K562 (cell line): ENCODE measurements around the gene MAZ. TPM values are rescaled to one million over a fixed set of nuclear protein-coding genes. Genes with fewer than 3 reads are reported as not detected.

Source experiments
- ZNF316 ChIP-seq: fragments of 450-650 bp; IDR thresholded peaks from 2 replicates; pipeline ENCODE4 v1.6.1; 2016
- polyA plus RNA-seq, 8 experiments: library from polyadenylated mRNA; depleted of rRNA in 4 of 8; stranded (reverse) in 5 of 8; unstranded in 3 of 8; fragments of >200 nt; fragmentation: Nextera tagmentation in 2 of 8; fragmentation: Illumina TruSeq in 1 of 8; extraction: Ambion mirVana in 2 of 8; extraction: Trizol in 1 of 8; gene quantifications; 2 replicates each; pipeline versions ENCODE4 v1.2.1 to v1.2.3, GENCODE V29; 2011 to 2014; ENCODE audit warnings: inconsistent platforms in 1 of 8, missing spikeins in 1 of 8
- total RNA-seq, 7 experiments: library from RNA; depleted of rRNA in 6 of 7; stranded (reverse); fragments of >200 nt in 6 of 7; fragmentation: Illumina TruSeq in 2 of 7; extraction: Trizol in 2 of 7; gene quantifications; 2 replicates each; pipeline versions ENCODE4 v1.2.1 to v1.2.3, GENCODE V29; 2011 to 2021; ENCODE audit warnings: low replicate concordance in 1 of 7
- TF ChIP-seq, protein P1 (sequence below): fragments of 450-650 bp; IDR thresholded peaks from 2 replicates; pipeline ENCODE4 v1.6.1; 2016; ENCODE audit warnings: mild to moderate bottlenecking, moderate library complexity

MAZ gene
- total and polyA plus RNA-seq, 9 of the 15 experiments (the other 6 are each of a cell fraction or from before 2014, with no cell fraction given): 45.4 to 532 (median 250) TPM

- TF ChIP-seq, protein P1, sequence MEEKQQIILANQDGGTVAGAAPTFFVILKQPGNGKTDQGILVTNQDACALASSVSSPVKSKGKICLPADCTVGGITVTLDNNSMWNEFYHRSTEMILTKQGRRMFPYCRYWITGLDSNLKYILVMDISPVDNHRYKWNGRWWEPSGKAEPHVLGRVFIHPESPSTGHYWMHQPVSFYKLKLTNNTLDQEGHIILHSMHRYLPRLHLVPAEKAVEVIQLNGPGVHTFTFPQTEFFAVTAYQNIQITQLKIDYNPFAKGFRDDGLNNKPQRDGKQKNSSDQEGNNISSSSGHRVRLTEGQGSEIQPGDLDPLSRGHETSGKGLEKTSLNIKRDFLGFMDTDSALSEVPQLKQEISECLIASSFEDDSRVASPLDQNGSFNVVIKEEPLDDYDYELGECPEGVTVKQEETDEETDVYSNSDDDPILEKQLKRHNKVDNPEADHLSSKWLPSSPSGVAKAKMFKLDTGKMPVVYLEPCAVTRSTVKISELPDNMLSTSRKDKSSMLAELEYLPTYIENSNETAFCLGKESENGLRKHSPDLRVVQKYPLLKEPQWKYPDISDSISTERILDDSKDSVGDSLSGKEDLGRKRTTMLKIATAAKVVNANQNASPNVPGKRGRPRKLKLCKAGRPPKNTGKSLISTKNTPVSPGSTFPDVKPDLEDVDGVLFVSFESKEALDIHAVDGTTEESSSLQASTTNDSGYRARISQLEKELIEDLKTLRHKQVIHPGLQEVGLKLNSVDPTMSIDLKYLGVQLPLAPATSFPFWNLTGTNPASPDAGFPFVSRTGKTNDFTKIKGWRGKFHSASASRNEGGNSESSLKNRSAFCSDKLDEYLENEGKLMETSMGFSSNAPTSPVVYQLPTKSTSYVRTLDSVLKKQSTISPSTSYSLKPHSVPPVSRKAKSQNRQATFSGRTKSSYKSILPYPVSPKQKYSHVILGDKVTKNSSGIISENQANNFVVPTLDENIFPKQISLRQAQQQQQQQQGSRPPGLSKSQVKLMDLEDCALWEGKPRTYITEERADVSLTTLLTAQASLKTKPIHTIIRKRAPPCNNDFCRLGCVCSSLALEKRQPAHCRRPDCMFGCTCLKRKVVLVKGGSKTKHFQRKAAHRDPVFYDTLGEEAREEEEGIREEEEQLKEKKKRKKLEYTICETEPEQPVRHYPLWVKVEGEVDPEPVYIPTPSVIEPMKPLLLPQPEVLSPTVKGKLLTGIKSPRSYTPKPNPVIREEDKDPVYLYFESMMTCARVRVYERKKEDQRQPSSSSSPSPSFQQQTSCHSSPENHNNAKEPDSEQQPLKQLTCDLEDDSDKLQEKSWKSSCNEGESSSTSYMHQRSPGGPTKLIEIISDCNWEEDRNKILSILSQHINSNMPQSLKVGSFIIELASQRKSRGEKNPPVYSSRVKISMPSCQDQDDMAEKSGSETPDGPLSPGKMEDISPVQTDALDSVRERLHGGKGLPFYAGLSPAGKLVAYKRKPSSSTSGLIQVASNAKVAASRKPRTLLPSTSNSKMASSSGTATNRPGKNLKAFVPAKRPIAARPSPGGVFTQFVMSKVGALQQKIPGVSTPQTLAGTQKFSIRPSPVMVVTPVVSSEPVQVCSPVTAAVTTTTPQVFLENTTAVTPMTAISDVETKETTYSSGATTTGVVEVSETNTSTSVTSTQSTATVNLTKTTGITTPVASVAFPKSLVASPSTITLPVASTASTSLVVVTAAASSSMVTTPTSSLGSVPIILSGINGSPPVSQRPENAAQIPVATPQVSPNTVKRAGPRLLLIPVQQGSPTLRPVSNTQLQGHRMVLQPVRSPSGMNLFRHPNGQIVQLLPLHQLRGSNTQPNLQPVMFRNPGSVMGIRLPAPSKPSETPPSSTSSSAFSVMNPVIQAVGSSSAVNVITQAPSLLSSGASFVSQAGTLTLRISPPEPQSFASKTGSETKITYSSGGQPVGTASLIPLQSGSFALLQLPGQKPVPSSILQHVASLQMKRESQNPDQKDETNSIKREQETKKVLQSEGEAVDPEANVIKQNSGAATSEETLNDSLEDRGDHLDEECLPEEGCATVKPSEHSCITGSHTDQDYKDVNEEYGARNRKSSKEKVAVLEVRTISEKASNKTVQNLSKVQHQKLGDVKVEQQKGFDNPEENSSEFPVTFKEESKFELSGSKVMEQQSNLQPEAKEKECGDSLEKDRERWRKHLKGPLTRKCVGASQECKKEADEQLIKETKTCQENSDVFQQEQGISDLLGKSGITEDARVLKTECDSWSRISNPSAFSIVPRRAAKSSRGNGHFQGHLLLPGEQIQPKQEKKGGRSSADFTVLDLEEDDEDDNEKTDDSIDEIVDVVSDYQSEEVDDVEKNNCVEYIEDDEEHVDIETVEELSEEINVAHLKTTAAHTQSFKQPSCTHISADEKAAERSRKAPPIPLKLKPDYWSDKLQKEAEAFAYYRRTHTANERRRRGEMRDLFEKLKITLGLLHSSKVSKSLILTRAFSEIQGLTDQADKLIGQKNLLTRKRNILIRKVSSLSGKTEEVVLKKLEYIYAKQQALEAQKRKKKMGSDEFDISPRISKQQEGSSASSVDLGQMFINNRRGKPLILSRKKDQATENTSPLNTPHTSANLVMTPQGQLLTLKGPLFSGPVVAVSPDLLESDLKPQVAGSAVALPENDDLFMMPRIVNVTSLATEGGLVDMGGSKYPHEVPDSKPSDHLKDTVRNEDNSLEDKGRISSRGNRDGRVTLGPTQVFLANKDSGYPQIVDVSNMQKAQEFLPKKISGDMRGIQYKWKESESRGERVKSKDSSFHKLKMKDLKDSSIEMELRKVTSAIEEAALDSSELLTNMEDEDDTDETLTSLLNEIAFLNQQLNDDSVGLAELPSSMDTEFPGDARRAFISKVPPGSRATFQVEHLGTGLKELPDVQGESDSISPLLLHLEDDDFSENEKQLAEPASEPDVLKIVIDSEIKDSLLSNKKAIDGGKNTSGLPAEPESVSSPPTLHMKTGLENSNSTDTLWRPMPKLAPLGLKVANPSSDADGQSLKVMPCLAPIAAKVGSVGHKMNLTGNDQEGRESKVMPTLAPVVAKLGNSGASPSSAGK: peak; percentile 71
- TF ChIP-seq ZNF316: no peak
These were observed 30.3 kb downstream of the MAZ start (continued) for GRCh38 chr16:29836623-29837022.
